Activated CD4-positive, alpha-beta T cell treated with anti-CD3 and anti-CD28 coated beads, Interleukin-2, amount 10 ng/mL, durations not matched to agents 7 days and 5 days (primary cell): ENCODE data around the gene VEGFD. TPM values are rescaled to one million over a fixed set of nuclear protein-coding genes. Genes with fewer than 3 reads are reported as not detected.

Experiments used
- CTCF ChIA-PET: fragments of 350-600 bp; sonication (Branson Sonifier 250); formaldehyde crosslinking; loops from one replicate; lab custom pipeline; 2021; ENCODE audit warnings: antibody characterized with exemption; lab: Charles Lee
- POLR2A ChIA-PET: fragments of 350-600 bp; sonication (Branson Sonifier 250); formaldehyde crosslinking; loops from one replicate; lab custom pipeline; 2021; ENCODE audit warnings: antibody characterized with exemption; lab: Charles Lee
- DNase-seq: peaks from one replicate; pipeline ENCODE4 v3.0.0-alpha.2; 2020
- H3K27ac Mint-ChIP-seq: one replicate; pipeline ENCODE4 v1.8.0; 2021; ENCODE audit warnings: mild to moderate bottlenecking, moderate library complexity, mixed read lengths
- H3K27me3 Mint-ChIP-seq: one replicate; pipeline ENCODE4 v1.8.0; 2021; ENCODE audit warnings: mixed read lengths
- H3K36me3 Mint-ChIP-seq: one replicate; pipeline ENCODE4 v1.8.0; 2021; ENCODE audit warnings: low read depth, mixed read lengths
- H3K4me1 Mint-ChIP-seq: one replicate; pipeline ENCODE4 v1.8.0; 2021; ENCODE audit warnings: mixed read lengths
- H3K4me3 Mint-ChIP-seq: one replicate; pipeline ENCODE4 v1.8.0; 2021; ENCODE audit warnings: mild to moderate bottlenecking, moderate library complexity, mixed read lengths
- H3K9me3 Mint-ChIP-seq: one replicate; pipeline ENCODE4 v1.8.0; 2021; ENCODE audit warnings: mixed read lengths
- total RNA-seq, 2 experiments: library from RNA; stranded (reverse); gene quantifications; one replicate each; pipeline ENCODE4 v1.2.3, GENCODE V29; 2021

The VEGFD gene
- total RNA-seq, 2 experiments from 2014 or later: not detected

- ChIA-PET POLR2A (no interaction called here), CTCF (no interaction called here)
- H3K4me1 Mint-ChIP-seq: no peaks in the 10 kb centered on the region
- H3K9me3 Mint-ChIP-seq: no peaks in the 10 kb centered on the region
- no peaks in the 10 kb centered on the region for H3K36me3 Mint-ChIP-seq
- no peaks in the 10 kb centered on the region for H3K27me3 Mint-ChIP-seq
- H3K4me3 Mint-ChIP-seq: no peak overlapping the region
- no peak overlapping the region for H3K27ac Mint-ChIP-seq
- no peak for DNase-seq
These were observed 15.8 kb upstream of the VEGFD start for GRCh38 chrX:15399962-15400391.

- POLR2A ChIA-PET: no interaction called here
- Mint-ChIP-seq H3K27me3 (no peaks in the 10 kb centered on the region), H3K27ac (no peak overlapping the region), H3K4me3 (no peak overlapping the region), H3K9me3 (no peaks in the 10 kb centered on the region), H3K4me1 (no peaks in the 10 kb centered on the region), H3K36me3 (no peaks in the 10 kb centered on the region)
- CTCF ChIA-PET: no interaction called here
- no peak for DNase-seq
These were observed 14.7 kb upstream of the VEGFD start for GRCh38 chrX:15398874-15399273.

- Mint-ChIP-seq H3K27me3 (no peaks in the 10 kb centered on the region), H3K36me3 (no peaks in the 10 kb centered on the region), H3K27ac (no peak overlapping the region), H3K4me3 (no peak overlapping the region), H3K9me3 (no peaks in the 10 kb centered on the region), H3K4me1 (no peaks in the 10 kb centered on the region)
- ChIA-PET CTCF (no interaction called here), POLR2A (no interaction called here)
- DNase-seq: no peak
These were observed 11.6 kb upstream of the VEGFD start for GRCh38 chrX:15395789-15396188.

- ChIA-PET CTCF (interaction anchor here (1.3 kb wide), 1 partner anchor 10 kb away, joined by 3 read pairs; no protein-coding TSS in a partner anchor), POLR2A (no interaction called here)
- H3K4me3 Mint-ChIP-seq: no peak overlapping the region
- H3K27ac Mint-ChIP-seq: no peak overlapping the region
- H3K4me1 Mint-ChIP-seq: no peaks in the 10 kb centered on the region
- no peaks in the 10 kb centered on the region for H3K9me3 Mint-ChIP-seq
- H3K27me3 Mint-ChIP-seq: no peaks in the 10 kb centered on the region
- H3K36me3 Mint-ChIP-seq: no peaks in the 10 kb centered on the region
- DNase-seq: no peak
These were observed 7.6 kb upstream of the VEGFD start for GRCh38 chrX:15391850-15392249.

- ChIA-PET POLR2A (no interaction called here), CTCF (interaction anchor here (1.2 kb wide), 1 partner anchor 9 kb away, joined by 3 read pairs; no protein-coding TSS in a partner anchor)
- H3K4me3 Mint-ChIP-seq: no peak overlapping the region
These were observed 1.4 kb downstream of the VEGFD start for GRCh38 chrX:15382813-15383212.

GRCh38 chrX:15376956-15377355, 7.3 kb downstream of the VEGFD start:
- no peaks in the 10 kb centered on the region for H3K4me1 Mint-ChIP-seq
- ChIA-PET POLR2A (no interaction called here), CTCF (interaction anchor here (0.6 kb wide), 1 partner anchor 462 kb away, joined by 3 read pairs; no protein-coding TSS in a partner anchor)
- no peaks in the 10 kb centered on the region for H3K9me3 Mint-ChIP-seq
- no peak for DNase-seq
- H3K27me3 Mint-ChIP-seq: peaks cover 5% of the 10 kb centered on the region
- no peak overlapping the region for H3K4me3 Mint-ChIP-seq
- no peak overlapping the region for H3K27ac Mint-ChIP-seq
- no peaks in the 10 kb centered on the region for H3K36me3 Mint-ChIP-seq

More at GRCh38 chrX:15382813-15383212, 1.4 kb downstream of the VEGFD start:
- H3K36me3 Mint-ChIP-seq: no peaks in the 10 kb centered on the region
- H3K27ac Mint-ChIP-seq: no peak overlapping the region
- H3K9me3 Mint-ChIP-seq: no peaks in the 10 kb centered on the region
- DNase-seq: no peak
- no peaks in the 10 kb centered on the region for H3K27me3 Mint-ChIP-seq
- no peaks in the 10 kb centered on the region for H3K4me1 Mint-ChIP-seq

GRCh38 chrX:15373976-15374375, 10.2 kb downstream of the VEGFD start:
- DNase-seq: no peak
- peaks cover 9% of the 10 kb centered on the region for H3K27me3 Mint-ChIP-seq
- CTCF ChIA-PET: no interaction called here
- H3K27ac Mint-ChIP-seq: no peak overlapping the region
- POLR2A ChIA-PET: no interaction called here
- no peaks in the 10 kb centered on the region for H3K4me1 Mint-ChIP-seq
- H3K9me3 Mint-ChIP-seq: no peaks in the 10 kb centered on the region
- no peak overlapping the region for H3K4me3 Mint-ChIP-seq
- no peaks in the 10 kb centered on the region for H3K36me3 Mint-ChIP-seq

GRCh38 chrX:15366506-15367352, 17.5 kb downstream of the VEGFD start:
- peaks cover 13% of the 10 kb centered on the region for H3K27me3 Mint-ChIP-seq
- POLR2A ChIA-PET: no interaction called here
- CTCF ChIA-PET: no interaction called here

GRCh38 chrX:15359701-15360100, 24.5 kb downstream of the VEGFD start:
- H3K36me3 Mint-ChIP-seq: no peaks in the 10 kb centered on the region
- no peaks in the 10 kb centered on the region for H3K4me1 Mint-ChIP-seq
- no peak overlapping the region for H3K27ac Mint-ChIP-seq
- no peak for DNase-seq
- ChIA-PET POLR2A (no interaction called here), CTCF (no interaction called here)
- peaks cover 2% of the 10 kb centered on the region for H3K27me3 Mint-ChIP-seq
- no peak overlapping the region for H3K4me3 Mint-ChIP-seq
- no peaks in the 10 kb centered on the region for H3K9me3 Mint-ChIP-seq

More at GRCh38 chrX:15366506-15367352, 17.5 kb downstream of the VEGFD start:
- Mint-ChIP-seq H3K9me3 (no peaks in the 10 kb centered on the region), H3K4me3 (no peak overlapping the region), H3K27ac (no peak overlapping the region), H3K36me3 (no peaks in the 10 kb centered on the region), H3K4me1 (no peaks in the 10 kb centered on the region)
- DNase-seq: no peak

GRCh38 chrX:15358533-15358932, 25.7 kb downstream of the VEGFD start:
- Mint-ChIP-seq H3K36me3 (no peaks in the 10 kb centered on the region), H3K4me3 (no peak overlapping the region), H3K27me3 (peaks cover 2% of the 10 kb centered on the region), H3K27ac (no peak overlapping the region), H3K4me1 (no peaks in the 10 kb centered on the region), H3K9me3 (no peaks in the 10 kb centered on the region)
- CTCF ChIA-PET: no interaction called here
- POLR2A ChIA-PET: no interaction called here
- DNase-seq: no peak

GRCh38 chrX:15356444-15356843, 27.8 kb downstream of the VEGFD start:
- POLR2A ChIA-PET: no interaction called here
- CTCF ChIA-PET: no interaction called here
- Mint-ChIP-seq H3K27me3 (peaks cover 2% of the 10 kb centered on the region), H3K27ac (no peak overlapping the region), H3K4me1 (no peaks in the 10 kb centered on the region), H3K36me3 (no peaks in the 10 kb centered on the region), H3K9me3 (no peaks in the 10 kb centered on the region), H3K4me3 (no peak overlapping the region)
- no peak for DNase-seq

GRCh38 chrX:15350329-15350996, 33.8 kb downstream of the VEGFD start:
- Mint-ChIP-seq H3K27ac (no peak overlapping the region), H3K4me3 (no peak overlapping the region), H3K36me3 (no peaks in the 10 kb centered on the region), H3K4me1 (no peaks in the 10 kb centered on the region), H3K27me3 (no peaks in the 10 kb centered on the region), H3K9me3 (no peaks in the 10 kb centered on the region)
- ChIA-PET CTCF (interaction anchor here (1.2 kb wide), 1 partner anchor 58 kb away, joined by 3 read pairs; no protein-coding TSS in a partner anchor), POLR2A (no interaction called here)
- DNase-seq: no peak

- H3K4me3 Mint-ChIP-seq: no peak overlapping the region
- H3K36me3 Mint-ChIP-seq: no peaks in the 10 kb centered on the region
- H3K4me1 Mint-ChIP-seq: no peaks in the 10 kb centered on the region
- H3K27me3 Mint-ChIP-seq: peaks cover 2% of the 10 kb centered on the region
- CTCF ChIA-PET: interaction anchor here (1.1 to 1.4 kb wide), 4 partner anchors 11 to 137 kb away, joined by 3 to 6 read pairs (median 3); no protein-coding TSS in a partner anchor
- DNase-seq: peak; percentile 20
- no peaks in the 10 kb centered on the region for H3K9me3 Mint-ChIP-seq
- POLR2A ChIA-PET: no interaction called here
- H3K27ac Mint-ChIP-seq: no peak overlapping the region
These were observed 35.2 kb downstream of the VEGFD start for GRCh38 chrX:15349046-15349445.
